GM21786 (cell line): ENCODE measurements around the gene MRPL33.

Experiments
- ATAC-seq: cut with Tn5 transposase; IDR thresholded peaks from one replicate; pipeline ENCODE4 v1.9.1; 2021; ENCODE audit not compliant: unreplicated experiment

The MRPL33 gene

GRCh38 chr2:27776097-27776496 is 4.6 kb downstream of the MRPL33 start:
- no peak for ATAC-seq

GRCh38 chr2:27776696-27777095 is 5.2 kb downstream of the MRPL33 start:
- no peak for ATAC-seq

GRCh38 chr2:27779417-27780055 is 8.0 kb downstream of the MRPL33 start:
- ATAC-seq: no peak

- no peak for ATAC-seq
These were observed 10.0 kb downstream of the MRPL33 start for GRCh38 chr2:27781496-27781895.

- ATAC-seq: no peak
These were observed 11.2 kb downstream of the MRPL33 start for GRCh38 chr2:27782701-27783100.

GRCh38 chr2:27790796-27791195 is 19.3 kb downstream of the MRPL33 start:
- no peak for ATAC-seq

GRCh38 chr2:27792759-27793158 is 21.2 kb downstream of the MRPL33 start:
- ATAC-seq: no peak

- ATAC-seq: no peak
These were observed 23.7 kb downstream of the MRPL33 start for GRCh38 chr2:27795093-27795834.

GRCh38 chr2:27795868-27796277 is 24.4 kb downstream of the MRPL33 start:
- ATAC-seq: no peak

- ATAC-seq: no peak
These were observed 25.6 kb downstream of the MRPL33 start for GRCh38 chr2:27796791-27797765.

GRCh38 chr2:27797841-27798240 is 26.3 kb downstream of the MRPL33 start:
- no peak for ATAC-seq

- ATAC-seq: no peak
These were observed 27.0 kb downstream of the MRPL33 start for GRCh38 chr2:27798486-27798885.

- ATAC-seq: no peak
These were observed 27.6 kb downstream of the MRPL33 start for GRCh38 chr2:27798948-27799645.

- ATAC-seq: no peak
These were observed 28.1 kb downstream of the MRPL33 start for GRCh38 chr2:27799646-27800010.

GRCh38 chr2:27800856-27801255 is 29.3 kb downstream of the MRPL33 start:
- ATAC-seq: no peak

- ATAC-seq: no peak
These were observed 31.0 kb downstream of the MRPL33 start for GRCh38 chr2:27802547-27802946.

GRCh38 chr2:27803046-27803445 is 31.5 kb downstream of the MRPL33 start:
- ATAC-seq: no peak

- ATAC-seq: no peak
These were observed 32.6 kb downstream of the MRPL33 start for GRCh38 chr2:27804146-27804545.

GRCh38 chr2:27805180-27805579 is 33.7 kb downstream of the MRPL33 start:
- no peak for ATAC-seq

- no peak for ATAC-seq
These were observed 35.0 kb downstream of the MRPL33 start for GRCh38 chr2:27806311-27807059.
